Panc1 (cell line): Measurements from ENCODE around the gene HIC2. TPM values are rescaled to one million over a fixed set of nuclear protein-coding genes. Genes with fewer than 3 reads are reported as not detected.

Experiments used
- ATAC-seq: fragments of 200-7000 bp; cut with Tn5 transposase; 2 replicates; pipeline ENCODE4 v1.9.1; 2020; ENCODE audit warnings: mild to moderate bottlenecking, moderate library complexity
- BruUV-seq: library from RNA; stranded (reverse); fragments of 400-500 nt; replicated peaks from 2 replicates; lab custom pipeline; 2021; lab: Mats Ljungman, UMichigan
- CTCF ChIA-PET: fragments of 300-600 bp; sonication (Branson Sonifier 250); formaldehyde crosslinking; loops from one replicate; lab custom pipeline; 2022; ENCODE audit warnings: antibody characterized with exemption; lab: Charles Lee
- POLR2A ChIA-PET: fragments of 300-600 bp; sonication (Branson Sonifier 250); formaldehyde crosslinking; loops from one replicate; lab custom pipeline; 2022; ENCODE audit warnings: antibody characterized with exemption; lab: Charles Lee
- DNase-seq: peaks from one replicate; pipeline ENCODE4 v3.0.0-alpha.2; 2010; ENCODE audit warnings: low read depth, low spot score
- H3K27ac ChIP-seq: 2 replicates; pipeline ENCODE4 v1.5.1; 2011; ENCODE audit warnings: mild to moderate bottlenecking, low read length, inconsistent platforms
- H3K27me3 ChIP-seq: fragments of 200-500 bp; sonication (Bioruptor generic); 2 replicates; pipeline ENCODE4 v1.6.0; 2014; ENCODE audit warnings: low read length, inconsistent platforms; ENCODE audit not compliant: control insufficient read depth, insufficient read depth
- H3K36me3 ChIP-seq: fragments of 200-500 bp; sonication (Bioruptor generic); 2 replicates; pipeline ENCODE4 v1.5.1; 2014; ENCODE audit warnings: inconsistent platforms, mild to moderate bottlenecking, low read length, moderate library complexity; ENCODE audit not compliant: control insufficient read depth, insufficient read depth
- H3K4me1 ChIP-seq: 2 replicates; pipeline ENCODE4 v1.5.1; 2011; ENCODE audit warnings: inconsistent platforms, mild to moderate bottlenecking, low read length, moderate library complexity; ENCODE audit not compliant: control insufficient read depth, insufficient read depth
- H3K4me3 ChIP-seq, 2 experiments: 2 replicates each; pipeline ENCODE4 v1.5.1; 2011 to 2012; ENCODE audit warnings: low read depth in 2 of 2, low read length in 2 of 2, mild to moderate bottlenecking in 2 of 2, inconsistent platforms in 1 of 2, moderate library complexity in 1 of 2
- H3K9me3 ChIP-seq: fragments of 200-500 bp; sonication (Bioruptor generic); 2 replicates; pipeline ENCODE4 v1.5.1; 2014; ENCODE audit warnings: low read depth, mild to moderate bottlenecking, inconsistent platforms, low read length, moderate library complexity; ENCODE audit not compliant: control insufficient read depth, insufficient read depth
- CTCF ChIP-seq: fragments of 450-650 bp; IDR thresholded peaks from 2 replicates; pipeline ENCODE4 v1.5.1; 2017; ENCODE audit warnings: mild to moderate bottlenecking
- POLR2AphosphoS5 ChIP-seq: IDR thresholded peaks from 2 replicates; pipeline ENCODE4 v1.6.1; 2012; ENCODE audit warnings: mild to moderate bottlenecking, low read depth, low read length, moderate library complexity
- SIN3A ChIP-seq: IDR thresholded peaks from 2 replicates; pipeline ENCODE4 v1.6.1; 2012; ENCODE audit warnings: low read depth, mild to moderate bottlenecking, low read length, moderate library complexity, borderline replicate concordance; ENCODE audit not compliant: insufficient read depth
- TCF7L2 ChIP-seq: IDR thresholded peaks from 2 replicates; pipeline ENCODE4 v1.6.1; 2011; ENCODE audit warnings: mild to moderate bottlenecking, low read depth, low read length, inconsistent platforms
- in situ Hi-C: cut with HindIII; loops from 2 replicates; pipeline ENCODE4 v1.10.0; 2016; ENCODE audit warnings: low sequenced_read_pairs, low pct_unique_long_range_greater_than_20kb
- intact Hi-C: fragments of 100-400 bp; cut with micrococcal nuclease; formaldehyde crosslinking; loops from one replicate; pipeline ENCODE4 v1.10.0; 2022; ENCODE audit not compliant: unreplicated experiment
- total RNA-seq: library from RNA; stranded (reverse); gene quantifications from one replicate; pipeline ENCODE4 v1.2.1, GENCODE V29; 2021; ENCODE audit not compliant: unreplicated experiment
- TF ChIP-seq, protein P1 (sequence below), 2 experiments: IDR thresholded peaks; 2 replicates each; pipeline ENCODE4 v1.6.1; 2011 to 2012; ENCODE audit warnings: low read depth in 2 of 2, control low read depth in 1 of 2, low read length in 1 of 2, mild to moderate bottlenecking in 1 of 2, moderate library complexity in 1 of 2; ENCODE audit not compliant: insufficient read depth in 1 of 2

HIC2 gene
- total RNA-seq, 1 experiment from 2014 or later = 7.3 TPM

- ChIA-PET CTCF (no interaction called here), POLR2A (no interaction called here)
- no peaks in the 10 kb centered on the region for H3K36me3 ChIP-seq
- intact Hi-C loops = no loop called here
- TF ChIP-seq TCF7L2 (no peak), POLR2AphosphoS5 (no peak), SIN3A (no peak), CTCF (no peak)
- TF ChIP-seq, protein P1, sequence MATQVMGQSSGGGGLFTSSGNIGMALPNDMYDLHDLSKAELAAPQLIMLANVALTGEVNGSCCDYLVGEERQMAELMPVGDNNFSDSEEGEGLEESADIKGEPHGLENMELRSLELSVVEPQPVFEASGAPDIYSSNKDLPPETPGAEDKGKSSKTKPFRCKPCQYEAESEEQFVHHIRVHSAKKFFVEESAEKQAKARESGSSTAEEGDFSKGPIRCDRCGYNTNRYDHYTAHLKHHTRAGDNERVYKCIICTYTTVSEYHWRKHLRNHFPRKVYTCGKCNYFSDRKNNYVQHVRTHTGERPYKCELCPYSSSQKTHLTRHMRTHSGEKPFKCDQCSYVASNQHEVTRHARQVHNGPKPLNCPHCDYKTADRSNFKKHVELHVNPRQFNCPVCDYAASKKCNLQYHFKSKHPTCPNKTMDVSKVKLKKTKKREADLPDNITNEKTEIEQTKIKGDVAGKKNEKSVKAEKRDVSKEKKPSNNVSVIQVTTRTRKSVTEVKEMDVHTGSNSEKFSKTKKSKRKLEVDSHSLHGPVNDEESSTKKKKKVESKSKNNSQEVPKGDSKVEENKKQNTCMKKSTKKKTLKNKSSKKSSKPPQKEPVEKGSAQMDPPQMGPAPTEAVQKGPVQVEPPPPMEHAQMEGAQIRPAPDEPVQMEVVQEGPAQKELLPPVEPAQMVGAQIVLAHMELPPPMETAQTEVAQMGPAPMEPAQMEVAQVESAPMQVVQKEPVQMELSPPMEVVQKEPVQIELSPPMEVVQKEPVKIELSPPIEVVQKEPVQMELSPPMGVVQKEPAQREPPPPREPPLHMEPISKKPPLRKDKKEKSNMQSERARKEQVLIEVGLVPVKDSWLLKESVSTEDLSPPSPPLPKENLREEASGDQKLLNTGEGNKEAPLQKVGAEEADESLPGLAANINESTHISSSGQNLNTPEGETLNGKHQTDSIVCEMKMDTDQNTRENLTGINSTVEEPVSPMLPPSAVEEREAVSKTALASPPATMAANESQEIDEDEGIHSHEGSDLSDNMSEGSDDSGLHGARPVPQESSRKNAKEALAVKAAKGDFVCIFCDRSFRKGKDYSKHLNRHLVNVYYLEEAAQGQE (IDR thresholded peaks at IDR 0.05; ENCODE audit: insufficient read depth in 1 of 2, low read depth in 2 of 2, low read length in 1 of 2) = no peak
- H3K27me3 ChIP-seq = no peaks in the 10 kb centered on the region
- no peak overlapping the region for H3K27ac ChIP-seq
- no peak for DNase-seq
- no peak for ATAC-seq
- no peaks in the 10 kb centered on the region for H3K4me1 ChIP-seq
- TSS peak; percentile 42 for BruUV-seq
- no peaks in the 10 kb centered on the region for H3K9me3 ChIP-seq
- in situ Hi-C loops = no loop called here
- H3K4me3 ChIP-seq = no peak overlapping the region
These were observed 32.6 kb downstream of the HIC2 start for GRCh38 chr22:21449531-21450319.

- ChIA-PET POLR2A (no interaction called here), CTCF (no interaction called here)
- BruUV-seq = no TSS peak
- no peak overlapping the region for H3K4me3 ChIP-seq
- H3K36me3 ChIP-seq = no peaks in the 10 kb centered on the region
- H3K9me3 ChIP-seq = no peaks in the 10 kb centered on the region
- no peak for ATAC-seq
- in situ Hi-C loops = no loop called here
- H3K27ac ChIP-seq = no peak overlapping the region
- TF ChIP-seq, protein P1 (IDR thresholded peaks at IDR 0.05; ENCODE audit: insufficient read depth in 1 of 2, low read depth in 2 of 2, low read length in 1 of 2) = no peak
- TF ChIP-seq TCF7L2 (no peak), POLR2AphosphoS5 (no peak), CTCF (no peak), SIN3A (no peak)
- no peak for DNase-seq
- no peaks in the 10 kb centered on the region for H3K27me3 ChIP-seq
- intact Hi-C loops = no loop called here
- peaks cover under 1% of the 10 kb centered on the region; the same call in 1 of the 2 replicates for H3K4me1 ChIP-seq
These were observed 33.2 kb downstream of the HIC2 start for GRCh38 chr22:21450320-21450831.
